Spleen (tissue), 13 donors: ENCODE results near the gene SNRPD2. TPM values are rescaled to one million over a fixed set of nuclear protein-coding genes. Genes with fewer than 3 reads are reported as not detected.

ENCODE experiments used
- DNase-seq: peaks from one replicate; pipeline ENCODE4 v3.0.0-alpha.2; 2020
- H3K27ac ChIP-seq, 8 donors: fragments of 200-600 bp; sonication (generic) in 7 of 8; 1 replicate in 4 of 8; 2 replicates in 4 of 8; pipeline versions ENCODE4 v1.5.0 to v1.8.0; 2016 to 2021; ENCODE audit warnings: inconsistent platforms in 4 of 8, mild to moderate bottlenecking in 4 of 8, moderate library complexity in 1 of 8
- H3K27me3 ChIP-seq, 7 donors: fragments of 200-600 bp; sonication (generic) in 6 of 7; replicated peaks in 1 of 7; 1 replicate in 4 of 7; 2 replicates in 3 of 7; pipeline versions ENCODE4 v1.5.0 to v1.8.0; 2016 to 2021; ENCODE audit warnings: inconsistent platforms in 3 of 7, mild to moderate bottlenecking in 1 of 7
- H3K36me3 ChIP-seq, 6 donors: fragments of 200-600 bp; sonication (generic) in 5 of 6; 1 replicate in 4 of 6; 2 replicates in 2 of 6; pipeline versions ENCODE4 v1.5.0 to v1.8.0; 2016 to 2021; ENCODE audit warnings: inconsistent platforms in 2 of 6
- H3K4me1 ChIP-seq, 6 donors: fragments of 200-600 bp; sonication (generic) in 5 of 6; 1 replicate in 3 of 6; 2 replicates in 3 of 6; pipeline versions ENCODE4 v1.5.0 to v1.8.0; 2016 to 2021; ENCODE audit warnings: inconsistent platforms in 3 of 6
- H3K4me3 ChIP-seq, 8 donors: fragments of 200-600 bp; sonication (generic) in 7 of 8; 1 replicate in 4 of 8; 2 replicates in 4 of 8; pipeline versions ENCODE4 v1.5.0 to v1.8.0; 2016 to 2021; ENCODE audit warnings: inconsistent platforms in 4 of 8, mild to moderate bottlenecking in 4 of 8, moderate library complexity in 2 of 8
- H3K9me3 ChIP-seq, 8 donors: fragments of 200-600 bp; sonication (generic) in 7 of 8; 1 replicate in 4 of 8; 2 replicates in 4 of 8; pipeline versions ENCODE4 v1.5.0 to v1.8.0; 2016 to 2021; ENCODE audit warnings: inconsistent platforms in 4 of 8
- CTCF ChIP-seq, 11 experiments: fragments of 200-600 bp in 7 of 11; fragments of 450-650 bp in 4 of 11; sonication (generic) in 4 of 11; IDR thresholded peaks in 8 of 11; conservative IDR thresholded peaks in 3 of 11; 1 replicate in 7 of 11; 2 replicates in 4 of 11; pipeline versions ENCODE4 v1.4.0 to v1.8.0; 2016 to 2021; ENCODE audit warnings: antibody characterized with exemption in 11 of 11, inconsistent platforms in 4 of 11, mild to moderate bottlenecking in 1 of 11
- POLR2A ChIP-seq, 3 donors: fragments of 450-650 bp; IDR thresholded peaks; one replicate each; pipeline ENCODE4 v1.5.1; 2017; ENCODE audit warnings: antibody characterized with exemption in 3 of 3, mild to moderate bottlenecking in 1 of 3
- POLR2AphosphoS5 ChIP-seq, 3 donors: sonication (generic); formaldehyde crosslinking; IDR thresholded peaks; one replicate each; pipeline ENCODE4 v1.5.1; 2017; ENCODE audit warnings: antibody characterized with exemption in 3 of 3
- WGBS, 5 donors: extraction: QIAGEN DNeasy Blood & Tissue Kit in 3 of 5; methylation state at CpG; one replicate each; pipeline versions ENCODE4 v1.1.5 to v1.1.7; 2013 to 2018; 5-methylcytosine and 5-hydroxymethylcytosine counted together
- intact Hi-C: fragments of 100-400 bp; cut with DNase I; formaldehyde crosslinking; loops from one replicate; pipeline ENCODE4 v1.15.0; 2023; ENCODE audit warnings: low total_unique reads
- long read RNA-seq, 2 donors: transcript quantifications; one replicate each; lab custom pipeline, GENCODE V29; 2026
- polyA plus RNA-seq, 3 donors: library from polyadenylated mRNA; stranded (reverse); fragments of 200-250 nt; gene quantifications; one replicate each; pipeline ENCODE4 v1.2.1, GENCODE V29; 2013
- total RNA-seq, 7 donors: library from RNA; depleted of rRNA in 3 of 7; stranded (reverse); fragments of >200 nt in 3 of 7; fragmentation: NEBNext Ultra II Directional in 4 of 7; extraction: Animal tissue kit (Norgen Biotek cat#: 25700) in 4 of 7; gene quantifications; one replicate each; pipeline versions ENCODE4 v1.1.0 to v1.2.1, GENCODE V29; 2016 to 2021
- donor health status: healthy with polysubstance abuse.
- donor health status: DM: no; HTN: no; CAD: no; lungs with moderate emphysema.
- donor health status: DM: no; HTN: no; CAD: no.
- donor health status: Bipolar disorder and iron deficiency.
- donor health status: healthy.
- donor health status: DM: no; HTN: no; CAD: no.
- donor health status: DM: yes; HTN: yes; CAD: no.

The SNRPD2 gene
- total RNA-seq: 100 to 1,000 TPM; 117 to 280 (median 200) TPM
- 100 to 1,000 TPM; 368 to 587 (median 432) TPM for polyA plus RNA-seq
- long read RNA-seq, donor 1, transcript SNRPD2-201 (3 exons, 901 nt): major isoform, 170 of 216 reads
- long read RNA-seq, donor 1, partial matches to known transcripts: 39 of 216 reads
- long read RNA-seq, donor 1, other reads (novel, unspliced or antisense): 6 of 216 reads
- long read RNA-seq, donor 2, transcript SNRPD2-201 (3 exons, 901 nt): major isoform, 144 of 179 reads
- long read RNA-seq, donor 2, partial matches to known transcripts: 26 of 179 reads
- long read RNA-seq, donor 2, other reads (novel, unspliced or antisense): 7 of 179 reads

GRCh38 chr19:45691516-45692186 lies at the start of gene SNRPD2:
Gene SNRPD2 (minus strand): TSS chr19:45691953. CDS start chr19:45691888, 65 bp downstream.
- H3K27ac ChIP-seq: peak within 1 kb of the TSS; percentile 79 to 96 (median 90)
- WGBS, 5 donors: 0 to 1% (median 0%) methylated on average over 36 of the region's 36 CpGs
- TF ChIP-seq CTCF (IDR thresholded peaks at IDR 0.05 in 8 of 11, conservative IDR thresholded peaks at IDR 0.05 in 3 of 11) (peak in 1 of 11 experiments; percentile 13), POLR2A (IDR thresholded peaks at IDR 0.05) (peak in 1 of 3 donors; percentile 68), POLR2AphosphoS5 (IDR thresholded peaks at IDR 0.05) (peak; percentile 87 to 97 (median 94))
- peaks cover 3 to 50% (median 30%) of the 10 kb centered on the region in 6 donors for H3K36me3 ChIP-seq
- no peaks in the 10 kb centered on the region for H3K9me3 ChIP-seq
- H3K27me3 ChIP-seq: no peaks in the 10 kb centered on the region
- peaks cover 10 to 39% (median 24%) of the 10 kb centered on the region in 6 donors for H3K4me1 ChIP-seq
- peak; percentile 96 for DNase-seq
- peak within 1 kb of the TSS; percentile 62 to 99 (median 81) for H3K4me3 ChIP-seq
- intact Hi-C loops: no loop called here

GRCh38 chr19:45739498-45740439 lies 48.0 kb upstream of the SNRPD2 start:
- Histone ChIP-seq H3K36me3 (no peaks in the 10 kb centered on the region), H3K4me1 (peaks cover 0 to 8% (median 0%) of the 10 kb centered on the region in 6 donors), H3K27me3 (peaks cover 0 to 16% (median 0%) of the 10 kb centered on the region in 7 donors), H3K4me3 (no peak overlapping the region), H3K27ac (no peak overlapping the region), H3K9me3 (no peaks in the 10 kb centered on the region)
- no peak for DNase-seq
- TF ChIP-seq POLR2AphosphoS5 (IDR thresholded peaks at IDR 0.05) (no peak), CTCF (IDR thresholded peaks at IDR 0.05 in 8 of 11, conservative IDR thresholded peaks at IDR 0.05 in 3 of 11) (no peak), POLR2A (IDR thresholded peaks at IDR 0.05) (no peak)
- 69 to 91% (median 74%) methylated on average over 10 of the region's 10 CpGs for WGBS, 5 donors
- intact Hi-C loops: no loop called here

- intact Hi-C loops: no loop called here
- Histone ChIP-seq H3K9me3 (no peaks in the 10 kb centered on the region), H3K4me1 (peaks cover 14 to 28% (median 20%) of the 10 kb centered on the region in 6 donors), H3K27ac (no peak within 1 kb of the TSS), H3K27me3 (no peaks in the 10 kb centered on the region), H3K36me3 (no peaks in the 10 kb centered on the region), H3K4me3 (no peak within 1 kb of the TSS)
- peak; percentile 76 for DNase-seq
- TF ChIP-seq POLR2A (IDR thresholded peaks at IDR 0.05) (no peak), POLR2AphosphoS5 (IDR thresholded peaks at IDR 0.05) (no peak), CTCF (IDR thresholded peaks at IDR 0.05 in 8 of 11, conservative IDR thresholded peaks at IDR 0.05 in 3 of 11) (no peak)
- 93 to 96% (median 94%) methylated on average over 54 to 59 of the region's 59 CpGs for WGBS, 5 donors
Observed at GRCh38 chr19:45733160-45733810, 41.5 kb upstream of the SNRPD2 start, which contains the start of gene MEIOSIN. Gene MEIOSIN (plus strand): TSS chr19:45733439. CDS start chr19:45735377, 1,938 bp downstream.
